ENCODE results near the gene GSTO2.
A peak's percentile ranks its signal among the peaks of the same experiment; 100 is the strongest.

Gene GSTO2

GRCh38 chr10:104291439-104291951 lies 22.5 kb downstream of the GSTO2 start:
- H3K9me3 ChIP-seq (ENCODE audit: control insufficient read depth, low read length) = no peaks in the 10 kb centered on the region
- no peak overlapping the region for H3K4me2 ChIP-seq (ENCODE audit: low read length)
- TF ChIP-seq CTCF (IDR thresholded peaks at IDR 0.05) = peak; percentile 100
- peak overlapping the region; percentile 47 for H2AFZ ChIP-seq
- no peaks in the 10 kb centered on the region for H3K79me2 ChIP-seq
- no peaks in the 10 kb centered on the region for H3K27me3 ChIP-seq (ENCODE audit: control insufficient read depth, insufficient read depth, low read length)
- no peaks in the 10 kb centered on the region for H3K36me3 ChIP-seq (ENCODE audit: control insufficient read depth, insufficient read depth, low read length)
- H3K4me1 ChIP-seq = no peaks in the 10 kb centered on the region
- no peak overlapping the region for H3K4me3 ChIP-seq (ENCODE audit: low read depth, low read length)
- no peak overlapping the region for H3K9ac ChIP-seq
- no peak overlapping the region for H3K27ac ChIP-seq

GRCh38 chr10:104293011-104293410 lies 24.0 kb downstream of the GSTO2 start:
- no peak overlapping the region for H3K4me3 ChIP-seq (ENCODE audit: low read depth, low read length)
- no peak overlapping the region for H3K9ac ChIP-seq
- no peak for TF ChIP-seq CTCF (IDR thresholded peaks at IDR 0.05)
- no peaks in the 10 kb centered on the region for H3K79me2 ChIP-seq
- H3K36me3 ChIP-seq (ENCODE audit: control insufficient read depth, insufficient read depth, low read length) = no peaks in the 10 kb centered on the region
- no peak overlapping the region for H2AFZ ChIP-seq
- H3K9me3 ChIP-seq (ENCODE audit: control insufficient read depth, low read length) = no peaks in the 10 kb centered on the region
- H3K4me1 ChIP-seq = no peaks in the 10 kb centered on the region
- H3K27ac ChIP-seq = peak overlapping the region; percentile 7
- no peaks in the 10 kb centered on the region for H3K27me3 ChIP-seq (ENCODE audit: control insufficient read depth, insufficient read depth, low read length)
- H3K4me2 ChIP-seq (ENCODE audit: low read length) = no peak overlapping the region

GRCh38 chr10:104293781-104294321 lies 24.9 kb downstream of the GSTO2 start:
- H3K9ac ChIP-seq = no peak overlapping the region
- H3K27ac ChIP-seq = no peak overlapping the region
- no peaks in the 10 kb centered on the region for H3K4me1 ChIP-seq
- no peaks in the 10 kb centered on the region for H3K27me3 ChIP-seq (ENCODE audit: control insufficient read depth, insufficient read depth, low read length)
- no peak overlapping the region for H3K4me3 ChIP-seq (ENCODE audit: low read depth, low read length)
- H3K9me3 ChIP-seq (ENCODE audit: control insufficient read depth, low read length) = no peaks in the 10 kb centered on the region
- no peaks in the 10 kb centered on the region for H3K79me2 ChIP-seq
- no peak for TF ChIP-seq CTCF (IDR thresholded peaks at IDR 0.05)
- no peaks in the 10 kb centered on the region for H3K36me3 ChIP-seq (ENCODE audit: control insufficient read depth, insufficient read depth, low read length)
- no peak overlapping the region for H2AFZ ChIP-seq
- no peak overlapping the region for H3K4me2 ChIP-seq (ENCODE audit: low read length)

- H3K79me2 ChIP-seq = no peaks in the 10 kb centered on the region
- no peaks in the 10 kb centered on the region for H3K36me3 ChIP-seq (ENCODE audit: control insufficient read depth, insufficient read depth, low read length)
- H2AFZ ChIP-seq = no peak overlapping the region
- no peaks in the 10 kb centered on the region for H3K9me3 ChIP-seq (ENCODE audit: control insufficient read depth, low read length)
- H3K4me3 ChIP-seq (ENCODE audit: low read depth, low read length) = no peak overlapping the region
- no peak for TF ChIP-seq CTCF (IDR thresholded peaks at IDR 0.05)
- H3K9ac ChIP-seq = no peak overlapping the region
- H3K4me1 ChIP-seq = peaks cover 4% of the 10 kb centered on the region
- no peak overlapping the region for H3K27ac ChIP-seq
- H3K27me3 ChIP-seq (ENCODE audit: control insufficient read depth, insufficient read depth, low read length) = no peaks in the 10 kb centered on the region
- H3K4me2 ChIP-seq (ENCODE audit: low read length) = no peak overlapping the region
Observed at GRCh38 chr10:104296687-104297436, 27.9 kb downstream of the GSTO2 start.
